Glomerular visceral epithelial cell (primary cell): ENCODE results near the gene DSC1.
"Not testable (repeated sequence)": the region's sequence is repeated elsewhere in the genome, so short reads cannot be mapped to it uniquely, and the experiment has no call there.

Experiments
- DNase-seq: peaks from one replicate; pipeline ENCODE4 v3.0.0-alpha.2; 2016; ENCODE audit errors: extremely low spot score

Gene DSC1

GRCh38 chr18:31162825-31163435 lies at the start of gene DSC1:
TSS of gene DSC1 (minus strand) at chr18:31162856. CDS start at chr18:31162594, 262 bp downstream.
- DNase-seq, result no peak

GRCh38 chr18:31211047-31211446 lies 48.4 kb upstream of the DSC1 start:
- no peak for DNase-seq

GRCh38 chr18:31209041-31209440 lies 46.4 kb upstream of the DSC1 start:
- no peak for DNase-seq

GRCh38 chr18:31207391-31207790 lies 44.7 kb upstream of the DSC1 start:
- DNase-seq, result no peak

GRCh38 chr18:31206787-31207381 lies 44.2 kb upstream of the DSC1 start:
- peak; percentile 92 for DNase-seq

- no peak for DNase-seq
Observed at GRCh38 chr18:31206071-31206470, 43.4 kb upstream of the DSC1 start.

- no peak for DNase-seq
Observed at GRCh38 chr18:31205273-31205672, 42.6 kb upstream of the DSC1 start.

- no peak for DNase-seq
Observed at GRCh38 chr18:31204833-31205232, 42.2 kb upstream of the DSC1 start.

- no peak for DNase-seq
Observed at GRCh38 chr18:31204166-31204565, 41.5 kb upstream of the DSC1 start.

GRCh38 chr18:31203794-31204148 lies 41.1 kb upstream of the DSC1 start:
- DNase-seq, result no peak

- no peak for DNase-seq
Observed at GRCh38 chr18:31203096-31203793, 40.6 kb upstream of the DSC1 start.

GRCh38 chr18:31199190-31199769 lies 36.6 kb upstream of the DSC1 start:
- DNase-seq, result no peak

- DNase-seq, result no peak
Observed at GRCh38 chr18:31197676-31198075, 35.0 kb upstream of the DSC1 start.

GRCh38 chr18:31195063-31195462 lies 32.4 kb upstream of the DSC1 start:
- no peak for DNase-seq

- DNase-seq, result no peak
Observed at GRCh38 chr18:31192086-31192776, 29.6 kb upstream of the DSC1 start.

- DNase-seq, result no peak
Observed at GRCh38 chr18:31190919-31191318, 28.3 kb upstream of the DSC1 start.

GRCh38 chr18:31189757-31190156 lies 27.1 kb upstream of the DSC1 start:
- DNase-seq, result no peak

- no peak for DNase-seq
Observed at GRCh38 chr18:31185186-31185950, 22.7 kb upstream of the DSC1 start.

- DNase-seq, result no peak
Observed at GRCh38 chr18:31183302-31183701, 20.6 kb upstream of the DSC1 start.

- DNase-seq, result not testable (repeated sequence)
Observed at GRCh38 chr18:31177369-31177768, 14.7 kb upstream of the DSC1 start.

GRCh38 chr18:31176531-31176930 lies 13.9 kb upstream of the DSC1 start:
- peak; percentile 6 for DNase-seq
